ENCODE results near the gene CEP131. TPM values are rescaled to one million over a fixed set of nuclear protein-coding genes. Genes with fewer than 3 reads are reported as not detected.

The CEP131 gene
- total and polyA plus RNA-seq, 4 donors = 5.0 to 86.6 (median 9.0) TPM

DNA sequence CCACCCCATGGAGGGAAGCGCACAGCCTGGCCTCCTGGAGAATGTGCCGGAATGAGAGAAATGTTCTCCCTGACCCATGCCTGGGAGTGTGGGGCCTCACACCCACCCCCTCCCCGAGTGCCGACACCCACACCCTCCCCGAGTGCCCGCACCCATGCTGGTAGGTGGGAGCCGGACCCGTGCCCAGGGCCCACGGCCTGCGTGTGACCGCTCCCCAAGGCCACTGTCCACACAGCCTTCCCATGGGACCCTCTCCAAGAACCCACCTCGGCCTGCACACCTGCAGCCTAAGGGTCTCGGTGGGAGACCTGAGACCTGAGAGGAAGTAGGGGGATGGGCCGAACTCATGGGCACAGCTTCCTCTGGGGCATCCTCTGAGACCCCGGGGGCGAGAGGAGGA, 60.8 kb downstream of the CEP131 start:
- WGBS, 2 donors = 92 to 93% methylated on average over 16 of the region's 16 CpGs
- Histone ChIP-seq H3K4me1 (ENCODE audit: control insufficient read depth in 1 of 2, insufficient read depth in 2 of 2, low read length in 2 of 2) (no peaks in the 10 kb centered on the region), H3K27me3 (ENCODE audit: control insufficient read depth in 1 of 2, insufficient read depth in 2 of 2, low read length in 1 of 2) (no peaks in the 10 kb centered on the region), H3K4me3 (ENCODE audit: low read length in 2 of 2) (no peak overlapping the region), H3K9me3 (ENCODE audit: control insufficient read depth, low read length) (no peaks in the 10 kb centered on the region), H3K36me3 (ENCODE audit: control insufficient read depth in 1 of 2, insufficient read depth in 2 of 2, low read length in 1 of 2) (no peaks in the 10 kb centered on the region), H3K27ac (ENCODE audit: low read depth in 1 of 2, low read length in 2 of 2) (no peak overlapping the region)
- peak in 1 of 2 donors; percentile 66 for DNase-seq
- ATAC-seq (ENCODE audit: low FRiP score) = no peak
- intact Hi-C loops (cut with DNase I) = no loop called here

GRCh38 chr17:81161536-81161935, 61.2 kb downstream of the CEP131 start:
- no peak for ATAC-seq (ENCODE audit: low FRiP score)
- H3K27me3 ChIP-seq (ENCODE audit: control insufficient read depth in 1 of 2, insufficient read depth in 2 of 2, low read length in 1 of 2) = no peaks in the 10 kb centered on the region
- WGBS, 2 donors = 95% methylated on average over 15 of the region's 15 CpGs
- H3K9me3 ChIP-seq (ENCODE audit: control insufficient read depth, low read length) = no peaks in the 10 kb centered on the region
- H3K4me1 ChIP-seq (ENCODE audit: control insufficient read depth in 1 of 2, insufficient read depth in 2 of 2, low read length in 2 of 2) = no peaks in the 10 kb centered on the region
- intact Hi-C loops (cut with DNase I) = no loop called here
- H3K36me3 ChIP-seq (ENCODE audit: control insufficient read depth in 1 of 2, insufficient read depth in 2 of 2, low read length in 1 of 2) = no peaks in the 10 kb centered on the region
- H3K27ac ChIP-seq (ENCODE audit: low read depth in 1 of 2, low read length in 2 of 2) = no peak overlapping the region
- H3K4me3 ChIP-seq (ENCODE audit: low read length in 2 of 2) = no peak overlapping the region
- no peak for DNase-seq

GRCh38 chr17:81160747-81161453, 61.9 kb downstream of the CEP131 start:
- Histone ChIP-seq H3K27me3 (ENCODE audit: control insufficient read depth in 1 of 2, insufficient read depth in 2 of 2, low read length in 1 of 2) (no peaks in the 10 kb centered on the region), H3K4me1 (ENCODE audit: control insufficient read depth in 1 of 2, insufficient read depth in 2 of 2, low read length in 2 of 2) (no peaks in the 10 kb centered on the region), H3K4me3 (ENCODE audit: low read length in 2 of 2) (no peak overlapping the region), H3K27ac (ENCODE audit: low read depth in 1 of 2, low read length in 2 of 2) (no peak overlapping the region), H3K36me3 (ENCODE audit: control insufficient read depth in 1 of 2, insufficient read depth in 2 of 2, low read length in 1 of 2) (no peaks in the 10 kb centered on the region), H3K9me3 (ENCODE audit: control insufficient read depth, low read length) (no peaks in the 10 kb centered on the region)
- intact Hi-C loops (cut with DNase I) = no loop called here
- ATAC-seq (ENCODE audit: low FRiP score) (no peak), DNase-seq (no peak)
- 83 to 85% methylated on average over 28 to 32 of the region's 32 CpGs for WGBS, 2 donors

DNA sequence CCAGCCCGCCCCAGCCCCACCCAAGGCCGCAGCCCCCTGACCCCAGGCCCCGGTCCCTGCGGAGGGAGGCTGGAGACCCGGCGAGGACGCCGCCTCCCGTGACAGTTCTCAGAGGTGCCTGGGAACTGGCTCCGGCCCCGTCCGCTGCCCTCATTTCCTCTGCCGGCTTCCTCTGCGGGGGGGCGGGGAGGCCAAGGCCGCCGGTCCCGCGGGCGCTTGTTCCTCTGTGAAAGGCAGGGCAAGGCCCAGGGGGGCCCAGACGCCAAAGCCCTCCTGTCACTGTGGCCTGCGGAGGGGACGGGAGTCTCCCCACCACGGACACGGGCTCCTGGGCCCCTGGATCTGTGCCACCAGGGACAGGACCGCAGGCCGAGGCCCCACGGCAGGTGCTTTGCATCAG, 62.5 kb downstream of the CEP131 start:
- H3K4me3 ChIP-seq (ENCODE audit: low read length in 2 of 2) = no peak overlapping the region
- 53 to 68% methylated on average over 22 to 28 of the region's 28 CpGs for WGBS, 2 donors

DNA sequence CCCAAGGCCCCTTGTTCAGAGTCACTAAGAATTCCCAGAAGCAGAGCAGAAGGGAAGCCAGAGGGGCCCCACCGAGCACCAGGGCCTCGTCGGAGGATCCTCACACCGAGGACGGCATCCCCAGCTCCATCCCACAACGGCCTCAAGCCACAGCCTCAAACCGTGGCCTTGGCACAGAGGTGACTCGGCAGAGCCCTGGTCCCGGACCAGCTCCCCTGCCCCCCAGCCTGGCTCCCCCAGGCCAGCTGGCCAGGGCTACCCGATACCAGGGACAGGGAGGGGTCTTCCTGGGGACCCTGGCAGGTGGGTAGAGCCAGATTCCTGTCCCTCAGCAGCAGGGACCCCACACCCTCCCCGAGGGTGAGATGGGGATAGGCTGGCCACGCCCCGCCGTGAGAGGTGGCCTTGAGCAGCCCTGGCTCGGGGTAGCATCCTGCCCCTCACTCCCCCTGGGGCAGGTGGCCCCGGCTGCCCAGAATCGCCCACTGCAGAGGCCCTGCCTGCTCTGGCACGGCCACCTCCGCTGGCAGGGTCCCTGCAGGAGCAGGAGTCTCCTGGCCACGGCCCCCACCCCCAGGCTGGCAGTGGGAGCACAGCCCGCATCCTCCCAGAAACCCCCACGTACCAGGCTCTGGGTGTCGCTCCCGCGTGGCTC, 63.0 kb downstream of the CEP131 start:
- Histone ChIP-seq H3K4me1 (ENCODE audit: control insufficient read depth in 1 of 2, insufficient read depth in 2 of 2, low read length in 2 of 2) (no peaks in the 10 kb centered on the region), H3K9me3 (ENCODE audit: control insufficient read depth, low read length) (no peaks in the 10 kb centered on the region), H3K27me3 (ENCODE audit: control insufficient read depth in 1 of 2, insufficient read depth in 2 of 2, low read length in 1 of 2) (no peaks in the 10 kb centered on the region), H3K27ac (ENCODE audit: low read depth in 1 of 2, low read length in 2 of 2) (no peak overlapping the region), H3K36me3 (ENCODE audit: control insufficient read depth in 1 of 2, insufficient read depth in 2 of 2, low read length in 1 of 2) (no peaks in the 10 kb centered on the region), H3K4me3 (ENCODE audit: low read length in 2 of 2) (no peak overlapping the region)
- ATAC-seq (ENCODE audit: low FRiP score) (peak; percentile 4), DNase-seq (no peak)
- intact Hi-C loops (cut with DNase I) = no loop called here
- 77 to 81% methylated on average over 24 to 25 of the region's 25 CpGs for WGBS, 2 donors

More for the DNA sequence above, 62.5 kb downstream of the CEP131 start:
- Histone ChIP-seq H3K27me3 (ENCODE audit: control insufficient read depth in 1 of 2, insufficient read depth in 2 of 2, low read length in 1 of 2) (no peaks in the 10 kb centered on the region), H3K27ac (ENCODE audit: low read depth in 1 of 2, low read length in 2 of 2) (no peak overlapping the region), H3K36me3 (ENCODE audit: control insufficient read depth in 1 of 2, insufficient read depth in 2 of 2, low read length in 1 of 2) (no peaks in the 10 kb centered on the region), H3K9me3 (ENCODE audit: control insufficient read depth, low read length) (no peaks in the 10 kb centered on the region), H3K4me1 (ENCODE audit: control insufficient read depth in 1 of 2, insufficient read depth in 2 of 2, low read length in 2 of 2) (no peaks in the 10 kb centered on the region)
- ATAC-seq (ENCODE audit: low FRiP score) (peak; percentile 26), DNase-seq (peak in 1 of 2 donors; percentile 75)
- intact Hi-C loops (cut with DNase I) = no loop called here

DNA sequence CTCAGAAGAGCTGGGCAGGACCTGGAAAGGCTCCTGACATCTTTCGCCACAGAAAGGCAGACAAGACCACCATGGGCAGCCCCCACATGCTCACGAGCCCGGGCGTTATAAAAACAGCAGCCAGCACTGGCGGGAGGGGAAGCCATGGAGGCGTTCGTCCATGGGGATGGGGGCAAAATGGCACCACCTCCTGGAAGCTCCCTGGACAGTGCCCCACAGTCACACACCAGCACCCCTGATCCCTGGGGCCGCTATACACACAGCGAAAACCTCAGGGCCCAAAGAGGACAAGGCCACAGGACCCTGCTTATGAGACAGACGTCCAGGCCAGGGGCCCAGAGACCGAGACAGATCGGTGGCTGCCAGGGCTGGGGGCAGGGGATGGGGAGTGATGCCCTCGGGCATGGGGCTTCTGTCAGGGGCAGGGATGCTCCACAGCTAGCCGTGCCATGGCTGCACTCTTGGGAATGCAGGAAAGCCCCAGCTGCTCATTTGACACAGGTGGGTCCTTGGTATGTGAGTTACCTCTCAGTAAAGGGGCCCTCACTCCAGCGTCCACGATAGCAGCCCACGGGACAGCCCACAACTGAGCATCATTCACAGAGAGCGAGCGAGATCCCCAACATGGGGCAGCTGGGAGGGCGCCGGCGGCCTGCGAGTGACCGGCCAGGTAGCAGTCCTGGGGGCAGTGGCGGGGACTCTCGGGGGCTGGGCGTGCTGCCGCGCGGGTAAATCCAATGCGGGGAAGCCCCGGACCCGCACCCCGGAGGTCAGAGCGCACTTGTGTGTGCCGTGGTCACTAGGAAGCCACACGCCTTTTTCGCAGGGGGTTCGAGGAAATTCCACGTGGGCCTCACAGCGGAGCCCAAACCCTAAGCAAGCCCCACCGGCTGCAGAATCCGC, 63.8 kb downstream of the CEP131 start:
- no peaks in the 10 kb centered on the region for H3K36me3 ChIP-seq (ENCODE audit: control insufficient read depth in 1 of 2, insufficient read depth in 2 of 2, low read length in 1 of 2)
- no peak for DNase-seq
- 92% methylated on average over 42 to 43 of the region's 43 CpGs for WGBS, 2 donors
- no peak for ATAC-seq (ENCODE audit: low FRiP score)
- no peaks in the 10 kb centered on the region for H3K4me1 ChIP-seq (ENCODE audit: control insufficient read depth in 1 of 2, insufficient read depth in 2 of 2, low read length in 2 of 2)
- no peaks in the 10 kb centered on the region for H3K27me3 ChIP-seq (ENCODE audit: control insufficient read depth in 1 of 2, insufficient read depth in 2 of 2, low read length in 1 of 2)
- intact Hi-C loops (cut with DNase I) = no loop called here
- H3K4me3 ChIP-seq (ENCODE audit: low read length in 2 of 2) = no peak overlapping the region
- H3K9me3 ChIP-seq (ENCODE audit: control insufficient read depth, low read length) = no peaks in the 10 kb centered on the region
- no peak overlapping the region for H3K27ac ChIP-seq (ENCODE audit: low read depth in 1 of 2, low read length in 2 of 2)

DNA sequence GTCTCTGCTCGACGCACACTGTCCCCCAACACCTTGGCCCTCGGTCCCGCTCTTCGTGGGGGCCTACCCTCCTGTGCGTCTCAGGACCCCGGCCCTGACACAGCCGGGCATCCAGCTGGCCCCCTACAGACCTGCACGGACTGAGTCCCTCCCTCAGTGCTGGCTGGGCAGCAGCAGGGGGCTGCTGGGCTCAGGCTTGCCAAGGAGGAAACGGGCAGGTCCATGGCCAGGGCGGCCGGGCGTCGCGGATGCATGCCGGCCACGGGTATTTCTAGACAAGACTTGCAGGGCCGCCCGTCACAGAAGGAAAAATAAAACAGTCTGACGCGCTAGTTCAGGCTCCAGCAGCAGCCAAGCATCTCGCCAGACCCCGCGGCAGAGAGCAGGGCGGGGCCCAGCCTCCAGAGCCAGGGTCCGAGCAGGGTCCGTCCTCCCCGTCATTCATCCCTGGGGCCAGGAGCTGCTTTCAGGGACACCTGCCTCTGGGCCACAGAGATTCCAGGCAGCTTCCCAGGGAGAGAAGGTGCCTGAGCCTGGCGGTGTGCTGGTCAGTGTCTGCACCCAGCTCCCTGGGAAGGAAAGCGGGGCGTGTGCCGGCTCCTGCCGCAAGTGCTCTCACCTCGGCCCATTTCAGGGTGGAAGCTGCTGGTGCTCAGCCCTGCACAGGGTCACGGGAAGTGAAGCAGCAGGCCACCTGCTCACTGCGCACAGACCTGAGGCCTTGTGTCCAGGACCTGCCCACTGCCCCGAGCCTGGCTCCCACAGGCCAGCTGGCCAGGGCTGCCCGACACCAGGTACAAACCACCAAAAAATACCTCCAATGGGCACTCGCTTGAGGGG, 64.7 kb downstream of the CEP131 start:
- WGBS, 2 donors = 83 to 93% methylated on average over 38 to 39 of the region's 39 CpGs
- no peak for ATAC-seq (ENCODE audit: low FRiP score)
- no peak overlapping the region for H3K4me3 ChIP-seq (ENCODE audit: low read length in 2 of 2)
- DNase-seq = no peak
- no peaks in the 10 kb centered on the region for H3K9me3 ChIP-seq (ENCODE audit: control insufficient read depth, low read length)
- no peaks in the 10 kb centered on the region for H3K36me3 ChIP-seq (ENCODE audit: control insufficient read depth in 1 of 2, insufficient read depth in 2 of 2, low read length in 1 of 2)
- H3K4me1 ChIP-seq (ENCODE audit: control insufficient read depth in 1 of 2, insufficient read depth in 2 of 2, low read length in 2 of 2) = no peaks in the 10 kb centered on the region
- H3K27me3 ChIP-seq (ENCODE audit: control insufficient read depth in 1 of 2, insufficient read depth in 2 of 2, low read length in 1 of 2) = no peaks in the 10 kb centered on the region
- intact Hi-C loops (cut with DNase I) = no loop called here
- no peak overlapping the region for H3K27ac ChIP-seq (ENCODE audit: low read depth in 1 of 2, low read length in 2 of 2)
